ENCODE measurements around the gene PCNP.
"Not testable (repeated sequence)": the region's sequence is repeated elsewhere in the genome, so short reads cannot be mapped to it uniquely, and the experiment has no call there.

Gene PCNP

DNA sequence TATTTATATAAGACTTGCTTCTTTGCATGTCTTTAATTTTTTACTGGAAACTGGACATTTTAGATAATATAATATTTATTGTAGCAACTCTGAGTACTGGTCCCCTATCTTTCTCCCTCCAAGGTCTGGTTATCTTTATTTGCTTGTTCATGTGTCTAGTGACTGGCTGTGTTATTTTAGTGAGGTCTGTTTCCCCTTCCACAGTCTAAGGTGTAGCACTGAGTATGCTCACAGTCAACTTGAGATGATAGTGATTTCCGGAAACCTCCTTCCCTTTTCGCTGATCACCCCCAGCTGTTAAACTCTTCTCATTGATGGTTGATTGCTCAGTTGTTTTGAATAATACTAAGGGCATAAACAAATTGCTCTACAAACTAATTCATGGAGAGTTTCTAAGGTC lies 37.0 kb downstream of the PCNP start:
- Histone ChIP-seq H3K79me2 (ENCODE audit: insufficient read depth, low read length) (no peaks in the 10 kb centered on the region), H3K27ac (ENCODE audit: low read length) (no peak overlapping the region), H2AFZ (ENCODE audit: low read depth, low read length) (no peak overlapping the region), H3K9ac (ENCODE audit: low read depth, low read length) (no peak overlapping the region), H3K27me3 (ENCODE audit: insufficient read depth, low read length, poor library complexity) (no peaks in the 10 kb centered on the region), H3K4me3 (ENCODE audit: low read depth in 1 of 2, low read length in 2 of 2) (no peak overlapping the region), H4K20me1 (ENCODE audit: insufficient read depth, low read length) (no peaks in the 10 kb centered on the region), H3K4me2 (ENCODE audit: insufficient read depth, low read length) (no peak overlapping the region), H3K36me3 (ENCODE audit: insufficient read depth, low read length) (no peaks in the 10 kb centered on the region), H3K9me3 (ENCODE audit: insufficient read depth, low read length, severe bottlenecking) (no peaks in the 10 kb centered on the region), H3K4me1 (ENCODE audit: insufficient read depth, low read length) (no peaks in the 10 kb centered on the region)
- DNase-seq (no peak), ATAC-seq (ENCODE audit: insufficient read depth, low read depth) (no peak)
- TF ChIP-seq, protein P1, sequence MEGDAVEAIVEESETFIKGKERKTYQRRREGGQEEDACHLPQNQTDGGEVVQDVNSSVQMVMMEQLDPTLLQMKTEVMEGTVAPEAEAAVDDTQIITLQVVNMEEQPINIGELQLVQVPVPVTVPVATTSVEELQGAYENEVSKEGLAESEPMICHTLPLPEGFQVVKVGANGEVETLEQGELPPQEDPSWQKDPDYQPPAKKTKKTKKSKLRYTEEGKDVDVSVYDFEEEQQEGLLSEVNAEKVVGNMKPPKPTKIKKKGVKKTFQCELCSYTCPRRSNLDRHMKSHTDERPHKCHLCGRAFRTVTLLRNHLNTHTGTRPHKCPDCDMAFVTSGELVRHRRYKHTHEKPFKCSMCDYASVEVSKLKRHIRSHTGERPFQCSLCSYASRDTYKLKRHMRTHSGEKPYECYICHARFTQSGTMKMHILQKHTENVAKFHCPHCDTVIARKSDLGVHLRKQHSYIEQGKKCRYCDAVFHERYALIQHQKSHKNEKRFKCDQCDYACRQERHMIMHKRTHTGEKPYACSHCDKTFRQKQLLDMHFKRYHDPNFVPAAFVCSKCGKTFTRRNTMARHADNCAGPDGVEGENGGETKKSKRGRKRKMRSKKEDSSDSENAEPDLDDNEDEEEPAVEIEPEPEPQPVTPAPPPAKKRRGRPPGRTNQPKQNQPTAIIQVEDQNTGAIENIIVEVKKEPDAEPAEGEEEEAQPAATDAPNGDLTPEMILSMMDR (IDR thresholded peaks at IDR 0.05; ENCODE audit: borderline replicate concordance, extremely low read depth, low read length, poor library complexity, severe bottlenecking) = no peak
- no peak for TF ChIP-seq EZH2 (IDR thresholded peaks at IDR 0.05; ENCODE audit: borderline replicate concordance, low read depth, low read length, severe bottlenecking)

DNA sequence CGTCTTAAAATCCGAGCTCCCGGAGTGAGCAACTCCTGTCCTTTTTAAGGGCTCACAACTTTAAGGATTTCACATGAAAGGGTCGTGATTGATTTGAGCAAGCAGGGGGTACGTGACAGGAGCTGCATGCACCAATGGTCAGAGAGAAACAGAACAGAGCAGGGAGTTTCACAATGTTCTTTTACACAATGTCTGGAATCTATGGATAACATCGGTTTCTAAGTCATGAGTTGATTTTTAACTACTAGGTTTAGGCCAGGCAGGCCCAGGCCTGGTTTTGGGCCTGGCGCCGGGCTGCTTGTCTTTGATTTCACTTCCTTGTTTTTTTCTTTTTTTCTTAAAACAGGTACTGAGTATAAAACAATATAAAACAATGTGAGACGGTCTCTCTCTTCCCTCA lies 39.0 kb downstream of the PCNP start:
- H3K79me2 ChIP-seq (ENCODE audit: insufficient read depth, low read length); H3K9me3 ChIP-seq (ENCODE audit: insufficient read depth, low read length, severe bottlenecking); H3K4me3 ChIP-seq (ENCODE audit: low read depth in 1 of 2, low read length in 2 of 2); H3K9ac ChIP-seq (ENCODE audit: low read depth, low read length); H3K36me3 ChIP-seq (ENCODE audit: insufficient read depth, low read length); DNase-seq; ATAC-seq (ENCODE audit: insufficient read depth, low read depth); H3K4me1 ChIP-seq (ENCODE audit: insufficient read depth, low read length); H4K20me1 ChIP-seq (ENCODE audit: insufficient read depth, low read length); H3K4me2 ChIP-seq (ENCODE audit: insufficient read depth, low read length); H3K27ac ChIP-seq (ENCODE audit: low read length); H2AFZ ChIP-seq (ENCODE audit: low read depth, low read length); H3K27me3 ChIP-seq (ENCODE audit: insufficient read depth, low read length, poor library complexity): not testable (repeated sequence)

DNA sequence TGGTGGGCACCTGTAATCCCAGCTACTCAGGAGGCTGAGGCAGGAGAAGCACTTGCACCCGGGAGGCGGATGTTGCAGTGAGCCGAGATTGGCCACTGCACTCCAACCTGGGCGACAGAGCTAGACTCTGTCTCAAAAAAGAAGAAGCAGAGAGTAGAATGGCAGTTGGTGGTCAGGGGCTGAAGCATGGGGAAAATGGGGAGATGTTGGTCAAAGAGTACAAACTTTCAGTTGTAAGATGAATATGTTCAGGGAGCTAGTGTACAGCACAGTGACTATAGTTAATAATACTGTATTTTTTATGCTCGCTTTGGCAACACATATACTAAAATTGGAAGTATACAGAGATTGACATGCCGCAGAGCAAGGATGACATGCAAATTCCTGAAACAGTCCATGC lies 41.5 kb downstream of the PCNP start:
- no peak overlapping the region for H3K4me3 ChIP-seq (ENCODE audit: low read depth in 1 of 2, low read length in 2 of 2)
- H3K27me3 ChIP-seq (ENCODE audit: insufficient read depth, low read length, poor library complexity) = no peaks in the 10 kb centered on the region
- no peak overlapping the region for H3K27ac ChIP-seq (ENCODE audit: low read length)
- DNase-seq (no peak), ATAC-seq (ENCODE audit: insufficient read depth, low read depth) (no peak)
- TF ChIP-seq, protein P1 (IDR thresholded peaks at IDR 0.05; ENCODE audit: borderline replicate concordance, extremely low read depth, low read length, poor library complexity, severe bottlenecking) = no peak
- TF ChIP-seq EZH2 (IDR thresholded peaks at IDR 0.05; ENCODE audit: borderline replicate concordance, low read depth, low read length, severe bottlenecking) = no peak
- H3K9me3 ChIP-seq (ENCODE audit: insufficient read depth, low read length, severe bottlenecking) = no peaks in the 10 kb centered on the region
- no peak overlapping the region for H3K9ac ChIP-seq (ENCODE audit: low read depth, low read length)
- H4K20me1 ChIP-seq (ENCODE audit: insufficient read depth, low read length) = no peaks in the 10 kb centered on the region
- no peak overlapping the region for H3K4me2 ChIP-seq (ENCODE audit: insufficient read depth, low read length)
- H3K4me1 ChIP-seq (ENCODE audit: insufficient read depth, low read length) = no peaks in the 10 kb centered on the region
- no peaks in the 10 kb centered on the region for H3K79me2 ChIP-seq (ENCODE audit: insufficient read depth, low read length)
- H2AFZ ChIP-seq (ENCODE audit: low read depth, low read length) = no peak overlapping the region
- no peaks in the 10 kb centered on the region for H3K36me3 ChIP-seq (ENCODE audit: insufficient read depth, low read length)

DNA sequence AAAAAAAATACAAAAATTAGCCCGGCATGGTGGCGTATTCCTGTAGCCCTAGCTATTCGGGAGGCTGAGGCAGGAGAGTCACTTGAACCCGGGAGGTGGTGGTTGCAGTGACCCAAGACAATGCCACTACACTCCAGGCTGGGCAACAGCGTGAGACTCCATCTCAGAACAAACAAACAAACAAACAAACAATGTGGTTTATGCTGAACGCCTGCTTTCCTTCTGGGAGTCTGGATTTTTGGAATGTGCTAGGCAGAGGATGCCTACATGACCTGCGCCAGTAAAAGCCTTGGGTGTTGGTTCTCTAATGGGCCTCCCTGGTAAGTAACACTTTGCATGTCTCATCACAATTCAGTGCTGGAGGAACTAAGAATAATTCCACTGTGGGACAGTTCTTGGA lies 43.5 kb downstream of the PCNP start:
- Histone ChIP-seq H3K4me2 (ENCODE audit: insufficient read depth, low read length) (no peak overlapping the region), H3K9ac (ENCODE audit: low read depth, low read length) (no peak overlapping the region), H3K4me1 (ENCODE audit: insufficient read depth, low read length) (no peaks in the 10 kb centered on the region), H3K27ac (ENCODE audit: low read length) (no peak overlapping the region), H4K20me1 (ENCODE audit: insufficient read depth, low read length) (no peaks in the 10 kb centered on the region), H2AFZ (ENCODE audit: low read depth, low read length) (no peak overlapping the region), H3K9me3 (ENCODE audit: insufficient read depth, low read length, severe bottlenecking) (no peaks in the 10 kb centered on the region), H3K79me2 (ENCODE audit: insufficient read depth, low read length) (no peaks in the 10 kb centered on the region), H3K4me3 (ENCODE audit: low read depth in 1 of 2, low read length in 2 of 2) (no peak overlapping the region), H3K36me3 (ENCODE audit: insufficient read depth, low read length) (no peaks in the 10 kb centered on the region), H3K27me3 (ENCODE audit: insufficient read depth, low read length, poor library complexity) (no peaks in the 10 kb centered on the region)
- TF ChIP-seq, protein P1 (IDR thresholded peaks at IDR 0.05; ENCODE audit: borderline replicate concordance, extremely low read depth, low read length, poor library complexity, severe bottlenecking) = no peak
- TF ChIP-seq EZH2 (IDR thresholded peaks at IDR 0.05; ENCODE audit: borderline replicate concordance, low read depth, low read length, severe bottlenecking) = no peak
- ATAC-seq (ENCODE audit: insufficient read depth, low read depth) (no peak), DNase-seq (no peak)

All from DND-41 (cell line).